ENCODE results near the gene LMTK2.

LMTK2 gene

GRCh38 chr7:98138672-98139071 lies 32.0 kb downstream of the LMTK2 start:
- DNase-seq = no peak

- DNase-seq = no peak
Observed at GRCh38 chr7:98142658-98143057, 36.0 kb downstream of the LMTK2 start.

- DNase-seq = no peak
Observed at GRCh38 chr7:98148607-98149006, 41.9 kb downstream of the LMTK2 start.

GRCh38 chr7:98149116-98149692 lies 42.5 kb downstream of the LMTK2 start:
- DNase-seq = no peak

GRCh38 chr7:98151884-98152283 lies 45.2 kb downstream of the LMTK2 start:
- DNase-seq = no peak

- no peak for DNase-seq
Observed at GRCh38 chr7:98156700-98157099, 50.0 kb downstream of the LMTK2 start.

- no peak for DNase-seq
Observed at GRCh38 chr7:98157761-98158160, 51.1 kb downstream of the LMTK2 start.

GRCh38 chr7:98162758-98163157 lies 56.1 kb downstream of the LMTK2 start:
- DNase-seq = no peak

- DNase-seq = no peak
Observed at GRCh38 chr7:98163269-98163668, 56.6 kb downstream of the LMTK2 start.

GRCh38 chr7:98163704-98164494 lies 57.2 kb downstream of the LMTK2 start:
- DNase-seq = no peak

- peak; percentile 54 for DNase-seq
Observed at GRCh38 chr7:98165827-98166667, 59.4 kb downstream of the LMTK2 start.

GRCh38 chr7:98166668-98166970 lies 60.0 kb downstream of the LMTK2 start:
- DNase-seq = no peak

GRCh38 chr7:98167653-98168052 lies 61.0 kb downstream of the LMTK2 start:
- no peak for DNase-seq

GRCh38 chr7:98168181-98168903 lies 61.7 kb downstream of the LMTK2 start:
- peak; percentile 78 for DNase-seq

GRCh38 chr7:98168904-98169621 lies 62.4 kb downstream of the LMTK2 start:
- no peak for DNase-seq

- DNase-seq = no peak
Observed at GRCh38 chr7:98170966-98171365, 64.3 kb downstream of the LMTK2 start.

GRCh38 chr7:98171449-98171848 lies 64.8 kb downstream of the LMTK2 start:
- DNase-seq = no peak

GRCh38 chr7:98174334-98175259 lies 67.9 kb downstream of the LMTK2 start:
- DNase-seq = no peak

GRCh38 chr7:98175260-98175940 lies 68.7 kb downstream of the LMTK2 start:
- DNase-seq = no peak

GRCh38 chr7:98177553-98177952 lies 70.9 kb downstream of the LMTK2 start:
- no peak for DNase-seq

- no peak for DNase-seq
Observed at GRCh38 chr7:98178321-98178720, 71.7 kb downstream of the LMTK2 start.

All from CD4-positive, alpha-beta T cell treated with Interleukin-10 for 1 hour (primary cell).